ENCODE data around the gene MAP3K21.

The MAP3K21 gene

GRCh38 chr1:233327651-233328141, at the start of gene MAP3K21:
TSS of gene MAP3K21 (plus strand) at chr1:233327724. CDS start at chr1:233328029, 305 bp downstream.
- DNase-seq = peak in 1 of 6 experiments; percentile 46

- DNase-seq = no peak
Observed at GRCh38 chr1:233278631-233279030, 48.9 kb upstream of the MAP3K21 start.

- DNase-seq = no peak
Observed at GRCh38 chr1:233279971-233280370, 47.6 kb upstream of the MAP3K21 start.

- peak in 3 of 6 experiments; percentile 13 to 31 (median 15) for DNase-seq
Observed at GRCh38 chr1:233281711-233282581, 45.6 kb upstream of the MAP3K21 start.

- DNase-seq = no peak
Observed at GRCh38 chr1:233282582-233282886, 45.0 kb upstream of the MAP3K21 start.

GRCh38 chr1:233289676-233290075, 37.8 kb upstream of the MAP3K21 start:
- DNase-seq = no peak

- DNase-seq = no peak
Observed at GRCh38 chr1:233290396-233291034, 37.0 kb upstream of the MAP3K21 start.

GRCh38 chr1:233293556-233294446, 33.7 kb upstream of the MAP3K21 start:
- no peak for DNase-seq

GRCh38 chr1:233294913-233295236, 32.6 kb upstream of the MAP3K21 start:
- peak in 3 of 6 experiments; percentile 2 to 22 (median 7) for DNase-seq

- DNase-seq = peak; percentile 27 to 58 (median 48)
Observed at GRCh38 chr1:233295237-233295974, 32.1 kb upstream of the MAP3K21 start, which contains the start of gene PCNX2. TSS of gene PCNX2 (minus strand) at chr1:233295725. CDS start at chr1:233295478, 247 bp downstream.

- no peak for DNase-seq
Observed at GRCh38 chr1:233295975-233296322, 31.6 kb upstream of the MAP3K21 start.

- DNase-seq = no peak
Observed at GRCh38 chr1:233299450-233299849, 28.1 kb upstream of the MAP3K21 start.

- no peak for DNase-seq
Observed at GRCh38 chr1:233300326-233300725, 27.2 kb upstream of the MAP3K21 start.

- peak in 2 of 6 experiments; percentile 41 to 45 for DNase-seq
Observed at GRCh38 chr1:233304489-233305102, 22.9 kb upstream of the MAP3K21 start.

- no peak for DNase-seq
Observed at GRCh38 chr1:233313434-233314155, 13.9 kb upstream of the MAP3K21 start.

GRCh38 chr1:233315718-233316301, 11.7 kb upstream of the MAP3K21 start:
- no peak for DNase-seq

GRCh38 chr1:233316473-233316872, 11.1 kb upstream of the MAP3K21 start:
- DNase-seq = no peak

- no peak for DNase-seq
Observed at GRCh38 chr1:233319272-233319671, 8.3 kb upstream of the MAP3K21 start.

GRCh38 chr1:233320023-233320422, 7.5 kb upstream of the MAP3K21 start:
- no peak for DNase-seq

GRCh38 chr1:233323718-233324117, 3.8 kb upstream of the MAP3K21 start:
- no peak for DNase-seq

GRCh38 chr1:233326319-233326718, 1.2 kb upstream of the MAP3K21 start:
- DNase-seq = no peak
